8988T (cell line): ENCODE data around the gene CHRM5.
"Not testable (repeated sequence)": the region's sequence is repeated elsewhere in the genome, so short reads cannot be mapped to it uniquely, and the experiment has no call there.

Experiments
- DNase-seq: peaks from one replicate; pipeline ENCODE4 v3.0.0; 2011

The CHRM5 gene

DNA sequence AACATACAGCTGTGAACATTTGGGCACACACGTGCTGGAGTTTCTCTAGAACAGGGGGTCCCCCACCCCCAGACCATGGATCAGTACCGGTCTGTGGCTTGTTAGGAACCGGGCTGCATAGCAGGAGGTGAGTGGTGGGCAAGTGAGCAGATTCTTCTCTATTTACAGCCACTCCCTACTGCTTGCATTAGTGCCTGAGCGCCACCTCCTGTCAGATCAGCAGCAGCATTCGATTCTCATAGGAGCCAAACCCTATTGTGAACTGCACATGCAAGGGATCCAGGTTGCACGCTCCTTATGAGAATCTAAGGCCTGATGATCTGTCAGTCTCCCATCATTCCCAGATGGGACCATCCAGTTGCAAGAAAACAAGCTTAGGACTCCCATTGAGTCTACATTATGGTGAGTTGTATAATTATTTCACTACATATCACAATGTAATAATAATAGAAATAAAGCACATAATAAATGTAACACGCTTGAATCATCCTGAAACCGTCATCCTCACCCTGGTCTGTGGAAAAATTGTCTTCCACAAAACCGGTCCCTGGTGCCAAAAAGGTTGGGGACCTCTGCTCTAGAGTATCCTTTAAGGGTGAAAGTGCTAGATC lies 25.8 kb downstream of the CHRM5 start:
- DNase-seq: no peak

DNA sequence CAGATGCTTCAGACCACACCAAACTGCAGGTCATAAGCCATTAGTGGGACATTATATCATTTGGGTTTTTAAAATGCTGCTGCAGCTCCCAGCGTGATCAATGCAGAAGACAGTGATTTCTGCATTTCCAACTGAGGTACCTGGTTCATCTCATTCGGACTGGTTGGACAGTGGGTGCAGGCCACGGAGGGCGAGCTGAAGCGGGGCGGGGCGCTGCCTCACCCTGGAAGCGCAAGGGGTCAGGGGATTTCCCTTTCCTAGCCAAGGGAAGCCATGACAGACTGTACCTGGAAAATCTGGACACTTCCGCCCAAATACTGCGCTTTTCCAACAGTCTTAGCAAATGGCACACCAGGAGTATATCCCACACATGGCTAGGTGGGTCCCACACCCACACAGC lies 27.4 kb downstream of the CHRM5 start:
- not testable (repeated sequence) for DNase-seq

DNA sequence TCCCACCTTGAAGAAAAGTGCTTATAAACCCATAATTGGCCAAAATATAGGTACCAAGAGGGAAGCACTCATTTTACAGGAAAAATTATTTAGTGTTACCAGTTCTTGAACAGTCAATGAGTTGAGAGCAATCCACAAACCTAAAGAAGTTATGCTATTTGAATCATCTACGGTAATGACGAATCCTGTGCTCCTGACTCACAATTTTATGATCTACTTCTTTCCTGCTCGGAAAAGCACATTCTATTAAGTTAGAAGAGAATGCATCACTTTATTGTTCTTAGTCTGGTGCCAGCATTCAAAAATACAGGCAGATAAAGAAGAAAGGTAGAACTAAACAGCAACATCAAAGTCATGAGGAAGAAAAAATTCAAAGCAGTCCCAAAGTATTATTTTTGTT lies 33.2 kb downstream of the CHRM5 start:
- DNase-seq: no peak

DNA sequence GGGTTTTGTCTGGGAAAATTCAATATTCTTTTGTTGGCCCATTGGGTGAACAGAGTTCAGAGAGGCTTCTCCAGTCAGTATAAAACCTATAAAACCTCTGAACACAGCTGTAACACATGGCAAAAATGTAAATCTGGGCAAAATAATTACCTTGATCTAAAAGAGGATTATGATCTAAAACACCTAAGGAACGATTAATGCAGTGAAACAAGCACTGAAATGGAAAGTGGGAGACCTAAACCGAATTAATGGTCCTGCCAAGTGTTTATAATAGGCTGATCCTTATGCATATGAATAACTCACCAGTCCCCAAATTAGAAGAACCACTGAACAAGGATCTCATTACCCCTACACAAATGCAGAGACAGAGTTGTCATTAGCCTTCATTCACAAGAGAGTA lies 38.1 kb downstream of the CHRM5 start:
- no peak for DNase-seq

DNA sequence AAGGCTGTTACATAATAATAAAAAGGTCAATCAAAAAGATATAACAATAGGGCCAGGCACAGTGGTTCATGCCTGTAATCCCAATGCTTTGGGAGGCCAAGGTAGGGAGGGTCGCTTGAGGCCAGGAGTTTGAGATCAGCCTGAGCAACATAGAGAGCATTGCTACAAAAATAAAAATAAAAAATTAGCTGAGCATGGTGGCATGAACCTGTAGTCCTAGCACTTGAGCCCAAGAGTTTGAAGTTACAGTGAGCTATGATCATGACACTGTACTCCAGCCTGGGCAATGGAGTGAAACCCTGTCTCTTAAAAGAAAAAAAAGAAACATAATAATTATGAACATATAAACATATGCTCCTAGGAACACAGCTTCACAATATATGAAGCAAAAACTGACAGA lies 41.4 kb downstream of the CHRM5 start:
- no peak for DNase-seq

DNA sequence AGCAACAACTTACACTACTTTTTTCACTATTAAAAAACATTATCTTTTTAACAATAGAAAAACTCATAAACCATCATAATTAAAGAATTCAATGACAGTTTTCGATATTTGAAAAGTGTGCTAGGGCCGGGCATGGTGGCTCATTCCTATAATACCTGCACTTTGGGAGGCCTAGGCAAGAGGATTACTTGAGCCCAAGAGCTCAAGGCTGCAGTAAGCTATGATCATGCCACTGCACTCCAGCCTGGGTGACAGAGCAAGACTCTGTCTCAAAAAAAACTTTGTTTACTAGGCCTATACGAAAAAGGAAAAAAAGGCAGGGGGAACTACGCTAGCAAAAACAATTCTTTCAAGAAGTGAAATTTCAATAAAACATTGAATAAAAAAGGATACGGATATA lies 42.6 kb downstream of the CHRM5 start:
- no peak for DNase-seq

DNA sequence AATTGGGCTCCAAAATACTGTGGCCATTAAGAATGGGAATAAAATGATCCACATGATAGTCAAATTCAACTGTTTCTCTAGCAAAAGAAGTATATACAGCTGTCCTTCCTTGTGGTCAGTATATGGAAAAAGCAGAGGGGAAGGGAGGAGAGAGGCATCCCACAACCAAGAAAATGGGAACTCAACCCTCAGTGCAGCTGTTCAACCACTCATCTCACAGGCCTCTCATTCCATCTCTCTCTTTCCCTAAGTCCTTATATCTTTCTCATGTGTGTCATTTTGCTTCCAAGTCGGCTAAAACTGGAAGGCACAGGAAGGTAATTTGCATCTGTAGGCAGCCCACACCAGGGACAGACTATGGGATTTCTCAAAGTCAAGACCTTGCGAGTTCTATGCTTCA lies 43.2 kb downstream of the CHRM5 start:
- DNase-seq: no peak

DNA sequence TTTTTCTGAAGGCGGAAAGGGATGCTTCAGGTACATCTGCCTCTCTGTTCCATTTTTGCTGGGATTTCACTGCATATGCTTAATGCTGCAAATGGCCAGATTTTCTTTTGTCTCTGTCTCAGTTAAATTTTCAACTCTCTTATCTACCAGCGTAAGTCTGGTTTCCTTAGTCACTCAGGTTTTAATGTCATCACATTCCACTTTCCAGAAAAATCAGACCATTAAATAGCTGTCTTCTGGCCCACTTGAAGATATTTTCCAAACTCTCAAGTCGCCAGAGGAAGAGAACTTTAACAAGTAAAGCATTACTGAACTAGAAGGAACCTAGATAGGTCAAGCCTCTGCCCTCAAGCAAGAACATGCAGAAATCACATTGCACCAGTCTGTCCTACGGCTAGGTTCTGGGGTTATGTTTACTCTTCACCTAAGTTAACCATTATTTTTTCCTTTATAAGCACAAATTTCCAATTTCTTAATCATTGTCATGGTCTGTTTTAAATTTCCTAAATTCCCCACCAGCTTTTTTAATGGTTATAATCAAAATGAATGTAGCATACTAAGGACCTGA lies 44.2 kb downstream of the CHRM5 start:
- no peak for DNase-seq

DNA sequence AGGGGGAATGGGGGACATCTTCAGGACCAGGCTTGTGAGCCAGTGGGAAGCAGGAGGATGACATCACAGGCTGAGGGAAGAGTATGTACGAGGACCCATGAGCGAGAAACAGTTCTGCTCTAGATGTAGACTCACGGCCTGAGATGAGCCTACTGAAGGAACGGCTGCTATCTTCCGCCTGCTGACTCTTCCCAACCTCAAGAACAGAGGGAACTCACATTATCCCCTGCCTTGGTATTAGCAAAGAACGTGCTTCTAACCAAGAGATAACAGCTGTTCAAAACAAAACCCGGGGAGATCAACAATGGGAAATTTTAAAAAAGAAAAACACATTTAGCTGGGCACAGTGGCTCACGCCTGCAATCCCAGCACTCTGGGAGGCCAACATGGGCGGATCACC lies 45.4 kb downstream of the CHRM5 start:
- DNase-seq: no peak

DNA sequence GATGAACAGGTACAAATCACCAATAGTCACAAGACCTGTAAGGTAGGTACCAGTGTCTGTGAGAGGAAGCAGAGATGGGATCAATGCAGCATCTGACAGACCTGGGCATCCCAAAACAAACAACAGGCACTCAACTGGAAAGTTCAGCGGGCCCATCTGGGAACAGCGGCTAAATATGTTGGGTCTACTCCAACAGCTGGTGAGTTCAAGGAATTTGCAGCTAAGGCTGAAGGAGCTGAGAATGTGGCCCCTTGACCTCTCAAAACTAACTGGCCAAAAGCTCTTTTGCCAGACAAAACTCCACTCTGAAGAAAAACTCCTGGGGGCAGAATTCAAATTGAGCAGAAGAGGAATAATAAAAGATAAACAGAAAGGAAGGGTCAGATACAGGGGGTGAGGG lies 46.3 kb downstream of the CHRM5 start:
- DNase-seq: no peak

DNA sequence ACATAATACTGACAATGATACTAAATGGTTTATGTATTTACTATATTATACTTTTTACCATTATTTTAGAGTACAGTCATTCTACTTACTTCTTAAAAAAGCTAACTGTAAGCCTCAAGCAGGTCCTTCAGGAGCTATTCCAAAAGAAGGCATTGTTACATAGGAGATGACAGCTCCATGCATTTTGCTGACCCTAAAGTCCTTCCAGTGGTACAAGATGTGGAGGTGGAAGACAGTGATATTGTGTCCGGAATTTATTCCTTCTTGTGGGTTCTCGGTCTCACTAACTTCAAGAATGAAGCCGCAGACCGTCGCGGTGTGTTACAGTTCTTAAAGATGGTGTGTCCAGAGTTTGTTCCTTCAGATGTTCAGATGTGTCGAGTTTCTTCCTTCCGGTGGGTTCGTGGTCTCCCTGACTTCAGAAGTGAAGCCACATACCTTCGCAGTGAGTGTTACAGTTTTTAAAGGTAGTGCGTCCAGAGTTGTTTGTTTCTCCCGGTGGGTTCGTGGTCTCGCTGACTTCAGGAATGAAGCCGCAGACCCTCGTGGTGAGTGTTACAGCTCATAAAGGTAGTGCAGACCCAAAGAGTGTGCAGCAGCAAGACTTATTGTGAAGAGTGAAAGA lies 49.8 kb downstream of the CHRM5 start:
- no peak for DNase-seq

DNA sequence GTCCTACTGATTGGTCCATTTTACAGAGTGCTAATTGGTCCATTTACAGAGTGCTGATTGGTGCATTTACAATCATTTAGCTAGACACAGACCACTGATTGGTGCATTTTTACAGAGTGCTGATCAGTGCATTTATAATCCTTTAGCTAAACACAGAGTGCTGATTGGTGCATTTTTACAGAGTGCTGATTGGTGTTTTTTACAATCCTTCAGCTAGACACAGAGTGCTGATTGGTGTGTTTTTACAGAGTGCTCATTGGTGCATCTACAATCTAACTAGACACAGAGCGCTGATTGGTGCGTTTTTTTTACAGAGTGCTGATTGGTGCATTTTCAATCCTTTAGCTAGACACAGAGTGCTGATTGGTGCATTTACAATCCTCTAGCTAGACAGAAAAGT lies 50.4 kb downstream of the CHRM5 start:
- DNase-seq: not testable (repeated sequence)

DNA sequence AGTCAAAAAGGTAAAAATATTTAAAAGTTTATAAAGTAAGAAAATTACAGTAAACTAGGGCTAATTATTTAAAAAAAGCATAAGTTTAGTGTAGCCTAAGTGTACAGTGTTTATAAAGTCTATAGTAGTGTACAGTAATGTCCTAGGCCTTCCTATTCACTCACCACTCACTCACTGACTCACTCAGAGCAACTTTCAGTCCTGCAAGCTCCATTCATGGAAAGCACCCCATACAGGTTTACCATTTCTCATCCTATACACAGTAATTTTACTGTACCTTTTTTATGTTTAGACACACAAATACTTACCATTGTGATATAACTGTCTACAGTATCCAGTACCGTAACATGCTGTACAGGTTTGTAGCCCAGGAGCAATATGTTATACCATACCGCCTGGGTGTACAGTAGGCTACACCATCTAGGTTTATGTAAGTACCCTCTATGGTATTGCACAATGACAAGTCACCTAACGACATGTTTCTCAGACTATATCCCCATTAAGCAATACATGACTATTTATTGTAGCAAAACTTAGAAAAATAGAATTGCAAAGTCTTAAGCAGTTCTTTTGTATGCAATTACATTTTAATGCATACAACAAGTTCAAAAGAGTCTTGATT lies 51.2 kb downstream of the CHRM5 start:
- no peak for DNase-seq

DNA sequence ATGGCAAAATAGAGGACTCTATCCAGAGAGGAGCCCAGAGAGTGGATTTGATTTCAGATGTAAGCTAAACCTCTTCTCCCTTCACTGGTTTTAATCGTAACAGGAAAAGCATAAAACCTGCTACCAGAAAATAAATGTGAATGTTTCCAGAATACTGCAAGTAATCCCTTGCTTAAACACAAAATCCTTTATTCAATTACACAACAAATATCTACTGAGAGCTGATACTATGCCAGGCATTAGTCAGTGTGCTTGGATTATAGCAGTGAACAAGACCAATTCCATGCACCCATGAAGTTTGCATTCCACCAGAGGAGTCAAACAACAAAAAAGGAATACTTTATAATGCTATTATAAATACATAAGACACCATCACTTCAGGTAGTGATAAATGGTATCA lies 55.6 kb downstream of the CHRM5 start:
- DNase-seq: no peak

DNA sequence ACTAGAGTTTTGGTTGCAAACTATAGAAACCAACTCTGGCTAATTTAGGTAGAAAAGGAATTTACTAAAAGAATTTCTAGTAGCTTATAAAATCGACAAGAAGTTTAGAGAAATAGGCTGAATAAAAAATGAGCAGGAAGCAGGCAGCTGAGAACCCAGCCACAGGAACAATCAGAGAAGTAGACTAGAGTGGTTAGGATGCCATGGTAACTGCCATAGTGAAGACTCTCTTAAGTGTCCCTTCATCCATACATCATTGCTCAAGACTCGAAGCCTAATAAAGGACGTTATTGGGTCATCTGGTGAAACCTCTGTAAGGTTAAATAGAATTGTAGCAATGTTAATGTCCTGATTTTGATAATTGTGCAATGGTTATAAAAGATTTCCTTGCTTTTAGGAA lies 57.0 kb downstream of the CHRM5 start:
- no peak for DNase-seq

DNA sequence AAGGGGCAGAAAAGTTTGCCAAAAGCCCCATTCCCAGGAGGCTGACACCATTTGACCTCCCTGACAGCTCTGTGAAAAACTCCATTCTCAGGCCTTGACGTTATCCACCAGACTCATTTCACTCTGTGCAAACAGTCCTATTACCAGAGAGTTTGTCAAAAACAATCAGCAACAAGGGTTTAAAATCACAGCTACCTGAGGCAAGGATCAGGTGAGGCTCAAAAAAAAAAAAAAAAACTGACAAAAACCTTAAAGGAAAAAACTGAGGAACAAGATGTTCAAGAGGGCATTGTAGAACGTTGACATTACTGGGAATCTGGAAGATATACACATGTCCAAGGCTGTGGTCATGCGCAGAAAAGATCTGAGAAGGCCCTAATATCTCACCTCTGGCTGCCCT lies 59.3 kb downstream of the CHRM5 start:
- no peak for DNase-seq

DNA sequence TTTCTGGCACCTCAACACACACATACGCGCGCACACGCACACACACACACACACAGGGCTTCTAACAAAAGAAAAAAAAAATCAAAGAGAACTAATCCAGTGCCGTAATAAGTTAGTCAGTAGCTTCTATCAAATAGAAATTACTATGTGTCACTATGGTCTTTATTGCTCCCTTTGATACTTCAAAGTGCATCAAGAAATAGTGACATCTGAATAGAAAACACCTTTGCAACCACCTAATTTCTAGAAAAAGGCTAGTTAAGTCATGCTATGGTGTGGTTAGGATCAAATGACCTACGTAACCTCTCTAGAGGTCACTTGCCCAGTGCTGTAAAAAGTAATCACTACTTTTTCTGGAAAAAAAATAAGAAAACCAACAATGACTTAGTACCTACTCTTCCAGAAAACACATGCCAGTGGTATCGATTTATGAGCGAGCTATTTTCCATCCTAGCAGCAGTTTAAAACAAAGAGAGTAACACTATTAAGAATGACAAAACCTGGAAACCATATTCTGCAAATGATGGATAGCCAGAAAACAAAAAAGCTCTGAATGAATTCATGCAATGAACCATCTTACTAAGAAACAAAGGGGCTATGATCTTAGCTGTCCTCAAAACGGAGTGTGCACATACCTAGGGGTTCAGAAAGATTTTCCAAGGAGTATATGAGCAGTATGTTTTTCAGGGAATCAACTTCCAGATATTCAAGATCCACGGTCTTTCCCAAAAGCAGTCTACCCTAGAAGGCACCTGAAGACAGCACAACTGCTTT lies 63.9 kb downstream of the CHRM5 start:
- DNase-seq: no peak

DNA sequence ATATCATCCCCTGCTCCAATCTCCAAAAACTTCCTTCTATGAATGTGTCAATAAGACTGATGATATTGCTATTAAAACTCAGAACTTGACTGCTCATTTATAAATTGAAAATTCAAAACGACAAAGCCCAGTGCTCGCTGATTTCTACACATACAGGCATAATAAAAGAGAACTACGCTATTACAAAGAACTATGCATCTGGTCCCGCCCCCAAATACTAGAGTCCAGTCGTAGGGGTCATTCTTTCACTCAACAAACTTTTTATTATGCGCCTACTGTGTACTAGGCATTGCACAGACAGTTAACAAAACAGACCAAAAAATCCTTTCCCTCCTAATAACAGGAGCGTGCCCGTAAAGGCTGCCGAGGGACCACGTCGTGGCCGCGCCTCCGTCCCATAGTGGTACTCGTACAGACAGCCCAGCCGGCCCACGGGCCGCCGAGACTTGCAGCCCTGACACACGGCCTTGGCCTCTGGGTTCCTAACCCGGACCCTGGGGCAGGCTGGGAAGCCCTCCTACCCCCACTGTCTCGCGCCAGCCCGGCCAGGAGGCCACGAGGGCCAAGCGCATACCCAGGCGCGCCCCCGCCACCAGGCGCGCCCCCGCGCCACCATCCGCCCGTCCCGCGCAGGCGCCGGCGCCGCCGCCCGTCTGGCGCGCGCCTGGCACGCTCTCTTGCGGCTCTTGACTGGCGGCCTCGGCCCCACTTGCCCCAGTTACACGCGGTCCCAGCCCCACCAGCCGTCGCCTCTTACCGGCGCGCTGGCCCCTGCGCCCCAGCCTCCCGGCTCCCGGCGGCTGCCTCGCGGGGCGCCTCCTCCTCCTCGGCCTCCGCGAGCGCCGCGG lies 70.0 kb downstream of the CHRM5 start:
- DNase-seq: peak; percentile 35

DNA sequence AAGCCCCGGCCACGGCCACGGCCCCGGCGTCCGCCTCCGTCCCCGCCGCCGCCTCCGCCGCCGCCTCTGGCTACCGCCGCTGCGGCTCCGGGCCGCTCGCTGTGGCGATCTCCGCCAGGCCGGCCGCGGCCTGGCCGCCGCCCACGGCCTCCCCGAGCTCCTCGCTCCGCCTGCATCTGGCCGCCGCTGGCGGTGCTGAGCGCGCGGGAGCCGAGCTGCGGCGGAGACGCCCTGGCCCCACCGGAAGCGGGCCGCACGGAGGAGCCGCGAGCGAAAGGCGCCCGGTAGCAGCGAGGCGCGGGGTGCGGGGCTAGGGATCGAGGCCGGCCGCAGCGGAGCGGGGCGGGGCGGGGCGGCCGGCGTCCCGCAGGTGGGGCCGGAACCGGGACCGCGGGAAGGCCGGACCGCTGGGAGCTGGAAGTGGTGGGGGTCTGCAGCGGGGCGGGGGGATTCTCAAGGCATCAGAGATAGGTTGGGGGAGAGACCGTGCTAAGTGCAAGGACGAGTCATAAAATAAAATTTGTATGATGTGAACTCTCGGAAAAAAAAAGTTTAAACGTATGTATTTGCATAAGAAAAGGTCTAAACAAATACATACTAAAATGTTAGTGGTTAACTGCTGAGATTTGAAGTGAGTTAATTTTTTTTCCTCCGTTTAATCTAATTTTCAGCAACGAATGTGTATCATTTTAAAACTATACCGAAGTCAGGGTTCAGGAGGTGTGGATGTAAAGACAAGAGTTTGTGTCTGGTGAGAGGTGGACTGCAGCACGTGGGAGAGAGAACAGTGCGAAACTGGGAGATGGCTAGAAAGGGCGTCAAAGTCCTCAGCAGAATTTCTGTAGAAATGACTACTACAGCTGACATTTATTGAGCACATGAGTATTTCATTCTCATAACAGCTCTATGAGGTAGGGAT lies 70.8 kb downstream of the CHRM5 start, which contains the start of gene AVEN:
TSS of gene AVEN (minus strand) at position 334 of the 919 bp plus-strand sequence. CDS start at position 176, 158 bp downstream.
- no peak for DNase-seq

DNA sequence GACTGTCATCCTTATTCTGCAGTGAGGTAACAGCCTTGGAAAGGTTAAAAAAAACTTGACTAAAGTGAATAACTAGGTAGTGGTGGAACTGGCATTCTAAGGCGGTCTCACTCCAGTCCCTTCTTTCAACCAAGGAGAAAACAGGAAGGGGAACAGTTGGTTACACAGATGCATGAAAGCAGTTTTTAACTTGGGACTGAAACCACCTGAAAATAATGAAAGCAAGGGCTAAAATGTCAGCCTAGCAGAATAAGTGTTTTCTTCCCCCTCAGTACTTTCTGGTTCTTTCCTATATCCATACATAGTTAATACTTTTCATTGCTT lies 71.5 kb downstream of the CHRM5 start:
- DNase-seq: no peak

DNA sequence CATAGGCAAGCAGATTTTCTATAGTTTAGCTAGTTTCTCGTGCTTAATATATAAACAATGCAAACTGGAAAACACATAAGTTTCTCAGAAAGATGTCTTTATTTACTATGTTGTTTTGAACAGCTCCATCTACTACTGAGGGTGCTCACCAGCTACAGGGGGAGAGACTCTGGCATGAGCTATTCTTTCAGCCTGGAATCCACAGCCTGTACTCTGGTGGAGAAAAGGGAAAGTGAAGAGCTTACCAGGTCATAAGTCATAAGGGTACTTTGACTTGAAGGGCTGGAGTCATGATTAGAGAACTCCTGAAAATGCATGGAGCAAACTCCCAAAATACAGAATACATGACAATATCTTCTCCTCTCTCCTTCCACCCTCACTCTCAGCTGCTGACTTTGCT lies 75.1 kb downstream of the CHRM5 start:
- no peak for DNase-seq

DNA sequence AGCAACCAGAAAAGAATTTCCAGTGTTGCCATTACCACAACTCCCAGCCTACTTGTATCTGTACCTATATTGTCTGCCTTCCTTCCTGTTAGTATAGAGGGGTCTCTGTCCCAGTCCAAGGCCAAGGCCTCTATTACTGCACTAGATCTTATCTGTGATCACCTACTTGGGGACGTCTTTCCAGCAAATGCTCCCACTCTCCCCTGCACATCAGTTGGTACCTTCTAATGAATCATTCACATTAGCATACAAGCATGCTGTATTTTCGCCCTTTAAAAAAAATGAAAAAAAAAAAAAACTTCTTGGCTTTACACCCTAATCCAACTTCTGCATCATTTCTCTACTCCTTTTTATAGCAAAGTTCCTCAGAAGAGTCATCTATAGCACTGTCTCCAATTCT lies 75.5 kb downstream of the CHRM5 start:
- DNase-seq: no peak
